ENCODE data around the gene NDRG3. TPM values are rescaled to one million over a fixed set of nuclear protein-coding genes. Genes with fewer than 3 reads are reported as not detected.

The NDRG3 gene
- total and polyA plus RNA-seq, 2 of the 4 experiments (the other 2 are of a cell fraction): 24.8 to 34.2 TPM

DNA sequence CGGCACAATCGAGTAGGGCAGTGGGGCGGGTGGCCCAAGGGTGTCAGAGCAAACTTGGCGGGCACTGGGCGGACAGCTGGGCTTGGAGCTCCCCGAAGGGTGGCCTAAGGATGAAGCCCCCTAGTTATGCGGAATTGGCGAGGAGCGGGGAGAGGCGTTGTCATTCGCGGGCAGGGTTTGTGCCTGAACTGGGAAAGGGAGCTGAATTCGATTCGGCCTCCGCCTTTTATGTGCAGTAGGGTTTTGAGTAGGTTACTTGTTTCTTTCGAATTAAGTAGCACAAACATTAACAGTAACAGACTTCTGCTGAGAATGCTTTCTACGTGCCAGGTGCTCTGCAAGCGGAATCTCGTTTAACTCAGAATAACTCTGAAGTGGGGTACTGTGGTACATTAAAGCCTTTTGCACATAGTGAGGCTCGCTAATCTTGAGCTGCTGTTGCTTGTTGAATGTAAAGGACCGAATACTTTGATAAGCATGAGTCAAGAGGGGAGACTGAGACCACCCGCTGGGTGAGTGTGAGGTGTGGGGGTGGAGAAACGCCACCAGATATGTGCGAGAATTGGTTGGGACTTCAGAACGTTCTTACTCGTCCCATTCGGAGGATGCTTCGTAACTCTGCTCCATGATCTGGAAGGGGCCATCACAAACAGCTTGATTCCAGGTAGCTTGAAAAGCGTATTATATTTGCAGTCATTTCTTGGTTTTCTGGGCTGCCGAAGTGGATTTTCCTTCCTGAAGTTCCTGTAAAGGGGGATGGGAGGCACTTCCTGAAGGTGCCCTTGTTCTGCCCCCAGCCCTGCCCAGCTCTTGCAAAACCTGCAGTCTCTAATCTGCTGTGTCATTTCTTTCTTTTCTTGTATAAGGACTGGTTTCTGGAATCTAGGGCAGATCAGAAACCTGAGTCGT, 139.5 kb downstream of the NDRG3 start:
- peak overlapping the region; percentile 55 for H3K27ac ChIP-seq (ENCODE audit: insufficient read depth, low read length)
- H3K27me3 ChIP-seq (ENCODE audit: control insufficient read depth, insufficient read depth, low read length): no peaks in the 10 kb centered on the region
- no peak overlapping the region for H4K91ac ChIP-seq (ENCODE audit: insufficient read depth, low read depth, low read length)
- H2AK5ac ChIP-seq (ENCODE audit: low read depth, low read length): peak overlapping the region; percentile 54; the same call in 1 of the 2 replicates
- WGBS, 2 experiments (ENCODE audit: extremely low coverage in 2 of 2, insufficient read length in 1 of 2): 3% methylated on average over 5 of the region's 31 CpGs; no CpG with 5 or more reads in 1 of the 2 experiments
- H4K5ac ChIP-seq (ENCODE audit: low read depth, low read length): no peak overlapping the region
- H3K4me2 ChIP-seq (ENCODE audit: low read depth, low read length): peak overlapping the region; percentile 99
- H2BK15ac ChIP-seq (ENCODE audit: low read depth, low read length): no peak overlapping the region
- DNase-seq: peak; percentile 21
- peaks cover 9 to 30% of the 10 kb centered on the region in 2 experiments; a peak in 3 of 4 replicates for H3K79me1 ChIP-seq (ENCODE audit: low read depth in 1 of 2, low read length in 2 of 2)
- TF ChIP-seq NFE2L2 (IDR thresholded peaks at IDR 0.05; ENCODE audit: low read depth, low read length) (peak; percentile 81), SMC3 (IDR thresholded peaks at IDR 0.05; ENCODE audit: low read depth, low read length) (no peak), CEBPB (IDR thresholded peaks at IDR 0.05; ENCODE audit: low read depth, low read length) (peak; percentile 44; the same call in 1 of the 2 replicates), MAFK (IDR thresholded peaks at IDR 0.05; ENCODE audit: low read depth, low read length) (no peak), CHD1 (IDR thresholded peaks at IDR 0.05; ENCODE audit: low read depth, low read length) (no peak), MXI1 (IDR thresholded peaks at IDR 0.05; ENCODE audit: borderline replicate concordance, low read depth, low read length) (no peak), MAZ (IDR thresholded peaks at IDR 0.05; ENCODE audit: borderline replicate concordance, low read depth, low read length) (no peak)
- TF ChIP-seq, protein P1, sequence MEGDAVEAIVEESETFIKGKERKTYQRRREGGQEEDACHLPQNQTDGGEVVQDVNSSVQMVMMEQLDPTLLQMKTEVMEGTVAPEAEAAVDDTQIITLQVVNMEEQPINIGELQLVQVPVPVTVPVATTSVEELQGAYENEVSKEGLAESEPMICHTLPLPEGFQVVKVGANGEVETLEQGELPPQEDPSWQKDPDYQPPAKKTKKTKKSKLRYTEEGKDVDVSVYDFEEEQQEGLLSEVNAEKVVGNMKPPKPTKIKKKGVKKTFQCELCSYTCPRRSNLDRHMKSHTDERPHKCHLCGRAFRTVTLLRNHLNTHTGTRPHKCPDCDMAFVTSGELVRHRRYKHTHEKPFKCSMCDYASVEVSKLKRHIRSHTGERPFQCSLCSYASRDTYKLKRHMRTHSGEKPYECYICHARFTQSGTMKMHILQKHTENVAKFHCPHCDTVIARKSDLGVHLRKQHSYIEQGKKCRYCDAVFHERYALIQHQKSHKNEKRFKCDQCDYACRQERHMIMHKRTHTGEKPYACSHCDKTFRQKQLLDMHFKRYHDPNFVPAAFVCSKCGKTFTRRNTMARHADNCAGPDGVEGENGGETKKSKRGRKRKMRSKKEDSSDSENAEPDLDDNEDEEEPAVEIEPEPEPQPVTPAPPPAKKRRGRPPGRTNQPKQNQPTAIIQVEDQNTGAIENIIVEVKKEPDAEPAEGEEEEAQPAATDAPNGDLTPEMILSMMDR (conservative IDR thresholded peaks at IDR 0.05; ENCODE audit: low read depth, low read length): no peak
- TF ChIP-seq, protein P2, sequence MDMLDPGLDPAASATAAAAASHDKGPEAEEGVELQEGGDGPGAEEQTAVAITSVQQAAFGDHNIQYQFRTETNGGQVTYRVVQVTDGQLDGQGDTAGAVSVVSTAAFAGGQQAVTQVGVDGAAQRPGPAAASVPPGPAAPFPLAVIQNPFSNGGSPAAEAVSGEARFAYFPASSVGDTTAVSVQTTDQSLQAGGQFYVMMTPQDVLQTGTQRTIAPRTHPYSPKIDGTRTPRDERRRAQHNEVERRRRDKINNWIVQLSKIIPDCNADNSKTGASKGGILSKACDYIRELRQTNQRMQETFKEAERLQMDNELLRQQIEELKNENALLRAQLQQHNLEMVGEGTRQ (IDR thresholded peaks at IDR 0.05; ENCODE audit: low read depth, low read length): no peak
- TF ChIP-seq, protein P3, sequence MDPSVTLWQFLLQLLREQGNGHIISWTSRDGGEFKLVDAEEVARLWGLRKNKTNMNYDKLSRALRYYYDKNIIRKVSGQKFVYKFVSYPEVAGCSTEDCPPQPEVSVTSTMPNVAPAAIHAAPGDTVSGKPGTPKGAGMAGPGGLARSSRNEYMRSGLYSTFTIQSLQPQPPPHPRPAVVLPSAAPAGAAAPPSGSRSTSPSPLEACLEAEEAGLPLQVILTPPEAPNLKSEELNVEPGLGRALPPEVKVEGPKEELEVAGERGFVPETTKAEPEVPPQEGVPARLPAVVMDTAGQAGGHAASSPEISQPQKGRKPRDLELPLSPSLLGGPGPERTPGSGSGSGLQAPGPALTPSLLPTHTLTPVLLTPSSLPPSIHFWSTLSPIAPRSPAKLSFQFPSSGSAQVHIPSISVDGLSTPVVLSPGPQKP (IDR thresholded peaks at IDR 0.05; ENCODE audit: borderline replicate concordance, low read depth, low read length): no peak
- peaks cover 8% of the 10 kb centered on the region; the same call in 1 of the 2 replicates for H3K9me1 ChIP-seq (ENCODE audit: insufficient read depth, low read length)
- ChIA-PET CTCF (interaction anchor here (0.7 to 1.4 kb wide), 3 partner anchors 26 to 485 kb away, joined by 3 to 6 read pairs (median 3); no protein-coding TSS in a partner anchor), POLR2A (ENCODE audit: unreplicated experiment) (no interaction called here)
- H3K4ac ChIP-seq (ENCODE audit: low read depth, low read length): peak overlapping the region; percentile 24
- in situ Hi-C loops (cut with MboI; ENCODE audit: low sequenced_read_pairs) (no loop called here), intact Hi-C loops (cut with micrococcal nuclease) (no loop called here), dilution Hi-C loops (cut with HindIII; ENCODE audit: low sequenced_read_pairs, unreplicated experiment) (no loop called here)
- peak overlapping the region; percentile 55 for H3K56ac ChIP-seq (ENCODE audit: extremely low read depth, insufficient read depth, low read length)
- H2AFZ ChIP-seq (replicated peaks; ENCODE audit: low read length, poor library complexity): peak overlapping the region; percentile 92
- H4K20me1 ChIP-seq (ENCODE audit: insufficient read depth, low read length): peaks cover 11% of the 10 kb centered on the region; the same call in 1 of the 2 replicates
- H4K8ac ChIP-seq (ENCODE audit: low read depth in 2 of 2, low read length in 2 of 2): peak overlapping the region; percentile 46 to 59; a peak in 2 of 4 replicates
- H3K4me3 ChIP-seq (ENCODE audit: insufficient read depth, low read depth, low read length): peak overlapping the region; percentile 84
- H3K23ac ChIP-seq (ENCODE audit: low read depth, low read length): 0 out of 2 replicates have a peak overlapping the region, but pooled peaks have one; percentile 60
- H3K9me3 ChIP-seq (ENCODE audit: control insufficient read depth, insufficient read depth, low read length): no peaks in the 10 kb centered on the region
- H3K14ac ChIP-seq (replicated peaks; ENCODE audit: low read depth, low read length): peak overlapping the region; percentile 31; the same call in 1 of the 2 replicates
- no TSS peak for BruUV-seq (replicated peaks)
- no peak overlapping the region for H2BK120ac ChIP-seq (ENCODE audit: low read depth, low read length)
- peaks cover 4% of the 10 kb centered on the region; the same call in 1 of the 2 replicates for H3K4me1 ChIP-seq (ENCODE audit: control insufficient read depth, insufficient read depth, low read length)
- no peak overlapping the region for H2BK20ac ChIP-seq (ENCODE audit: low read depth, low read length)
- H2AK9ac ChIP-seq (replicated peaks; ENCODE audit: low read depth, low read length, poor library complexity): peak overlapping the region; percentile 73
- H2BK5ac ChIP-seq (ENCODE audit: low read depth, low read length, poor library complexity, severe bottlenecking): peak overlapping the region; percentile 49
- H3K18ac ChIP-seq (ENCODE audit: low read depth, low read length): no peak overlapping the region
- H3K36me3 ChIP-seq (ENCODE audit: control insufficient read depth, insufficient read depth, low read length): peaks cover 21% of the 10 kb centered on the region
- ATAC-seq (ENCODE audit: low read depth): no peak; the same call in 1 of the 2 replicates
- peak overlapping the region; percentile 84 for H3K9ac ChIP-seq (ENCODE audit: low read depth, low read length)
